ENCODE data around the gene TTC31.

The TTC31 gene

GRCh38 chr2:74482801-74483674 lies at the start of gene TTC31, which contains the start of gene CCDC142:
TTC31 (plus strand) TSS chr2:74483081; CDS start chr2:74483096, 15 bp downstream.
CCDC142 (minus strand) TSS chr2:74482998; CDS start chr2:74482837, 161 bp downstream.
- Histone ChIP-seq H3K36me3 (ENCODE audit: control insufficient read depth in 5 of 5, insufficient read depth in 5 of 5, low read length in 5 of 5) (peaks cover 6 to 41% (median 19%) of the 10 kb centered on the region in 5 donors), H3K4me3 (ENCODE audit: low read depth in 1 of 5, low read length in 5 of 5) (peak within 1 kb of the TSS; percentile 95 to 100 (median 98)), H3K27ac (ENCODE audit: low read depth, low read length) (peak within 1 kb of the TSS; percentile 84), H3K9ac (ENCODE audit: low read length in 5 of 5) (peak within 1 kb of the TSS; percentile 68 to 94 (median 87)), H3K9me3 (ENCODE audit: control insufficient read depth in 5 of 5, low read length in 5 of 5) (no peaks in the 10 kb centered on the region), H3K27me3 (ENCODE audit: control insufficient read depth in 5 of 5, insufficient read depth in 4 of 5, low read length in 5 of 5) (no peaks in the 10 kb centered on the region), H3K4me1 (ENCODE audit: control insufficient read depth in 5 of 5, insufficient read depth in 5 of 5, low read length in 5 of 5) (peaks cover 6 to 32% (median 28%) of the 10 kb centered on the region in 5 donors)

- Histone ChIP-seq H3K9me3 (ENCODE audit: control insufficient read depth in 5 of 5, low read length in 5 of 5) (no peaks in the 10 kb centered on the region), H3K27me3 (ENCODE audit: control insufficient read depth in 5 of 5, insufficient read depth in 4 of 5, low read length in 5 of 5) (peaks cover 0 to under 1% (median 0%) of the 10 kb centered on the region in 5 donors), H3K36me3 (ENCODE audit: control insufficient read depth in 5 of 5, insufficient read depth in 5 of 5, low read length in 5 of 5) (peaks cover 3 to 13% (median 9%) of the 10 kb centered on the region in 5 donors), H3K4me3 (ENCODE audit: low read depth in 1 of 5, low read length in 5 of 5) (no peak overlapping the region), H3K27ac (ENCODE audit: low read depth, low read length) (no peak overlapping the region), H3K9ac (ENCODE audit: low read length in 5 of 5) (no peak overlapping the region), H3K4me1 (ENCODE audit: control insufficient read depth in 5 of 5, insufficient read depth in 5 of 5, low read length in 5 of 5) (peaks cover 3 to 30% (median 28%) of the 10 kb centered on the region in 5 donors)
Measured at GRCh38 chr2:74436111-74436805, 46.6 kb upstream of the TTC31 start.

GRCh38 chr2:74436848-74437695 lies 45.8 kb upstream of the TTC31 start:
- Histone ChIP-seq H3K9me3 (ENCODE audit: control insufficient read depth in 5 of 5, low read length in 5 of 5) (no peaks in the 10 kb centered on the region), H3K4me1 (ENCODE audit: control insufficient read depth in 5 of 5, insufficient read depth in 5 of 5, low read length in 5 of 5) (peaks cover 3 to 39% (median 36%) of the 10 kb centered on the region in 5 donors), H3K27me3 (ENCODE audit: control insufficient read depth in 5 of 5, insufficient read depth in 4 of 5, low read length in 5 of 5) (peaks cover 0 to 5% (median 0%) of the 10 kb centered on the region in 5 donors), H3K9ac (ENCODE audit: low read length in 5 of 5) (no peak overlapping the region), H3K36me3 (ENCODE audit: control insufficient read depth in 5 of 5, insufficient read depth in 5 of 5, low read length in 5 of 5) (peaks cover 0 to 6% (median 4%) of the 10 kb centered on the region in 5 donors), H3K27ac (ENCODE audit: low read depth, low read length) (no peak overlapping the region), H3K4me3 (ENCODE audit: low read depth in 1 of 5, low read length in 5 of 5) (no peak overlapping the region)

GRCh38 chr2:74438248-74438647 lies 44.6 kb upstream of the TTC31 start:
- no peak overlapping the region for H3K27ac ChIP-seq (ENCODE audit: low read depth, low read length)
- H3K9me3 ChIP-seq (ENCODE audit: control insufficient read depth in 5 of 5, low read length in 5 of 5) = no peaks in the 10 kb centered on the region
- H3K4me1 ChIP-seq (ENCODE audit: control insufficient read depth in 5 of 5, insufficient read depth in 5 of 5, low read length in 5 of 5) = peaks cover 3 to 40% (median 38%) of the 10 kb centered on the region in 5 donors
- no peak overlapping the region for H3K9ac ChIP-seq (ENCODE audit: low read length in 5 of 5)
- no peaks in the 10 kb centered on the region for H3K36me3 ChIP-seq (ENCODE audit: control insufficient read depth in 5 of 5, insufficient read depth in 5 of 5, low read length in 5 of 5)
- H3K4me3 ChIP-seq (ENCODE audit: low read depth in 1 of 5, low read length in 5 of 5) = no peak overlapping the region
- peaks cover 0 to 5% (median 0%) of the 10 kb centered on the region in 5 donors for H3K27me3 ChIP-seq (ENCODE audit: control insufficient read depth in 5 of 5, insufficient read depth in 4 of 5, low read length in 5 of 5)

DNA sequence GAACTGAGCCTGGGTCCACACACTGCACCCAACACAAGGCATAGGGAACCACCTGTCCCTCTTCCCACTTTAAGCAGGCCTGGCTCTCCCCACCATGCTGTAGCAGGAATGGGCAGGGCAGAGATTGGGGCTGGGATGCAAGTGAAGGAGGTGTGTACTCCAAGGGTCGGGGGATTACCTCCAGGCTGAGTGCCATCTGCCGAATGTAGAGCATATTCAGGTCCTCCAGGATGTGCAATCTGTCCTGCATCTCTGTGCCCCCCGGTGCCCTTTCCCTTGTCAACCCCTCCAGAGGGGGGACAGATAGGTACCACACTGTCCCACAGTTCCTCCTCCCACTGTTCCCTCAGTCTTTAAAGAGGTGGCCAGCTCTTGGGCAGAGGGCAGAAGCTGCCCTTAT lies 43.5 kb upstream of the TTC31 start:
- H3K9me3 ChIP-seq (ENCODE audit: control insufficient read depth in 5 of 5, low read length in 5 of 5) = no peaks in the 10 kb centered on the region
- peaks cover 0 to 5% (median 0%) of the 10 kb centered on the region in 5 donors for H3K27me3 ChIP-seq (ENCODE audit: control insufficient read depth in 5 of 5, insufficient read depth in 4 of 5, low read length in 5 of 5)
- H3K4me3 ChIP-seq (ENCODE audit: low read depth in 1 of 5, low read length in 5 of 5) = peak overlapping the region; percentile 70 to 84 (median 74)
- peak overlapping the region; percentile 41 for H3K27ac ChIP-seq (ENCODE audit: low read depth, low read length)
- H3K4me1 ChIP-seq (ENCODE audit: control insufficient read depth in 5 of 5, insufficient read depth in 5 of 5, low read length in 5 of 5) = peaks cover 3 to 45% (median 42%) of the 10 kb centered on the region in 5 donors
- H3K36me3 ChIP-seq (ENCODE audit: control insufficient read depth in 5 of 5, insufficient read depth in 5 of 5, low read length in 5 of 5) = no peaks in the 10 kb centered on the region
- peak overlapping the region; percentile 5 to 78 (median 60) for H3K9ac ChIP-seq (ENCODE audit: low read length in 5 of 5)

DNA sequence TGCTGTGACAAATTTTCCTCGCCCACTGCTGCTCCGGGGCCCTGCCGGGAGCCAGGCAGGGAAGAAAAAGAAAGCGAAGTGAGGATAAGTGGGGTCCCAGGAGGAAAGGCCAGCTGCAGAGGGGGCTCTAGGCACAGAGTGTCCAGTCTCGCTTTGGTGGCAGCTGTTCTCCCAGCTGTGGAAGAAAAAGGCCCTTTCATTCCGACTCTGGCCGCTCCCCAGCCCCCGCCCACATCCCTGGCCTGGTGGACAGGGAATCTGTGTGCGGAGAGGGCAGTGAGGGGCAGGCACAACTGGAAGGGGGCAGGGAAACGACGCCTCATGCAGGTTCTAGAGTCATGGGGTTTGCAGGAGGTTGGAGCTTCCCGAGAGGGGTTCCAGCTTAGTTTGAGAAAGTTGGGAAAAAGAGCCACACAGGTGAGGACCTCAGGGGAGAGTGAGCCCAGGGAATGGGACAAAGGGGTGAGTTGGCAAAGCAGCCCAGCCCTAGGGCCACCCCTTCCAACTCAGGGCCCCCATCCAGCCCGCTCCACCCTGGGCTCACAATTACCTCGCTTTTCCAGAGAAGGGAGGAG lies 43.0 kb upstream of the TTC31 start:
- no peaks in the 10 kb centered on the region for H3K36me3 ChIP-seq (ENCODE audit: control insufficient read depth in 5 of 5, insufficient read depth in 5 of 5, low read length in 5 of 5)
- H3K9me3 ChIP-seq (ENCODE audit: control insufficient read depth in 5 of 5, low read length in 5 of 5) = no peaks in the 10 kb centered on the region
- H3K27ac ChIP-seq (ENCODE audit: low read depth, low read length) = peak overlapping the region; percentile 41
- H3K9ac ChIP-seq (ENCODE audit: low read length in 5 of 5) = peak overlapping the region; percentile 5 to 78 (median 60)
- peaks cover 3 to 47% (median 42%) of the 10 kb centered on the region in 5 donors for H3K4me1 ChIP-seq (ENCODE audit: control insufficient read depth in 5 of 5, insufficient read depth in 5 of 5, low read length in 5 of 5)
- H3K4me3 ChIP-seq (ENCODE audit: low read depth in 1 of 5, low read length in 5 of 5) = peak overlapping the region; percentile 70 to 84 (median 74)
- H3K27me3 ChIP-seq (ENCODE audit: control insufficient read depth in 5 of 5, insufficient read depth in 4 of 5, low read length in 5 of 5) = peaks cover 0 to 5% (median 0%) of the 10 kb centered on the region in 5 donors

- H3K9me3 ChIP-seq (ENCODE audit: control insufficient read depth in 5 of 5, low read length in 5 of 5) = no peaks in the 10 kb centered on the region
- no peaks in the 10 kb centered on the region for H3K36me3 ChIP-seq (ENCODE audit: control insufficient read depth in 5 of 5, insufficient read depth in 5 of 5, low read length in 5 of 5)
- H3K27me3 ChIP-seq (ENCODE audit: control insufficient read depth in 5 of 5, insufficient read depth in 4 of 5, low read length in 5 of 5) = peaks cover 0 to 5% (median 0%) of the 10 kb centered on the region in 5 donors
- peak overlapping the region; percentile 41 for H3K27ac ChIP-seq (ENCODE audit: low read depth, low read length)
- H3K4me1 ChIP-seq (ENCODE audit: control insufficient read depth in 5 of 5, insufficient read depth in 5 of 5, low read length in 5 of 5) = peaks cover 3 to 47% (median 42%) of the 10 kb centered on the region in 5 donors
- H3K9ac ChIP-seq (ENCODE audit: low read length in 5 of 5) = peak overlapping the region; percentile 38 to 78 (median 73)
- peak overlapping the region; percentile 70 to 84 (median 74) for H3K4me3 ChIP-seq (ENCODE audit: low read depth in 1 of 5, low read length in 5 of 5)
Measured at GRCh38 chr2:74440378-74441169, 42.3 kb upstream of the TTC31 start.

DNA sequence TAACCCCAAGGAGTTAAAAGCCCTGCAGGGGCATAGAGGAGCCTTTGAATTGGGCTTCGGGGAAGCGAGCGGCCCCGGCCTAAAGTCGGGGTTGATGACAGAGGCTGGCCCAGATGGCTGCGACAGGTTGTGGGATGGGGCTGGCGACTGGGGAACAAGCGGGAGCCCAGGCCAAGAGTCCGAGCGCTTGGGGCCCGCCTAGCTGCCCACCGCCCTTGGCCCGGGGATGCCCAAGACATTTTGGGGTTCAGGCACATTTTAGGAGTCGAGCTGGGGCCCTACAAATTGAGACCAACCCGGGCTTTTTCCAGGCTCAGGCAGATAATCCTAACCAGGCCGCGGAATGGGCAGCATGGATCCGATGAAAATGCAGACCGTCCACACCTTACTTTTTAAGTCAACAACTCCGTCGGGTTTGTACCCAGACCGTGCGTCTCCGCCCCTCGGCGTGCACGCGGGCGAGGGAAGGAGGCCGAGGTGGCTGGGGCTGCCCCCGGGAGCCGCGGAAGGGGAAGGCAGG lies 41.7 kb upstream of the TTC31 start:
- peak overlapping the region; percentile 41 for H3K27ac ChIP-seq (ENCODE audit: low read depth, low read length)
- peak overlapping the region in 4 of 5 donors; percentile 60 to 78 (median 76) for H3K9ac ChIP-seq (ENCODE audit: low read length in 5 of 5)
- H3K36me3 ChIP-seq (ENCODE audit: control insufficient read depth in 5 of 5, insufficient read depth in 5 of 5, low read length in 5 of 5) = no peaks in the 10 kb centered on the region
- H3K4me3 ChIP-seq (ENCODE audit: low read depth in 1 of 5, low read length in 5 of 5) = peak overlapping the region; percentile 68 to 84 (median 74)
- H3K9me3 ChIP-seq (ENCODE audit: control insufficient read depth in 5 of 5, low read length in 5 of 5) = no peaks in the 10 kb centered on the region
- peaks cover 3 to 47% (median 42%) of the 10 kb centered on the region in 5 donors for H3K4me1 ChIP-seq (ENCODE audit: control insufficient read depth in 5 of 5, insufficient read depth in 5 of 5, low read length in 5 of 5)
- H3K27me3 ChIP-seq (ENCODE audit: control insufficient read depth in 5 of 5, insufficient read depth in 4 of 5, low read length in 5 of 5) = peaks cover 0 to 5% (median 0%) of the 10 kb centered on the region in 5 donors
